H1 (cell line): ENCODE data around the gene LEKR1. TPM values are rescaled to one million over a fixed set of nuclear protein-coding genes. Genes with fewer than 3 reads are reported as not detected.

ENCODE experiments used
- CTCF ChIA-PET: fragments of 300-600 bp; sonication (Branson Sonifier 250); formaldehyde crosslinking; loops from one replicate; lab custom pipeline; 2021; ENCODE audit not compliant: partially characterized antibody; lab: Charles Lee
- POLR2A ChIA-PET: fragments of 300-600 bp; sonication (Branson Sonifier 250); formaldehyde crosslinking; loops from one replicate; lab custom pipeline; 2021; ENCODE audit warnings: inconsistent platforms; ENCODE audit not compliant: partially characterized antibody; lab: Charles Lee
- DNase-seq, 2 experiments: peaks; one replicate each; pipeline versions ENCODE4 v3.0.0 to v3.0.0-alpha.2; 2010 to 2022; ENCODE audit warnings: low spot score in 2 of 2, low read depth in 1 of 2, mixed read lengths in 1 of 2
- FAIRE-seq: peaks from 2 replicates; lab custom pipeline; 2011; peaks lifted over from hg19 to GRCh38; lab: Jason Lieb, UNC
- H2AFZ ChIP-seq: 2 replicates; pipeline ENCODE4 v1.8.1; 2012; ENCODE audit warnings: low read length, inconsistent platforms
- H2AK5ac ChIP-seq: 2 replicates; pipeline ENCODE4 v1.6.1; 2013; ENCODE audit warnings: low read depth, low read length
- H2BK120ac ChIP-seq: replicated peaks from 2 replicates; pipeline ENCODE3; 2013; ENCODE audit warnings: low read depth, low read length, inconsistent platforms
- H2BK12ac ChIP-seq: 2 replicates; pipeline ENCODE4 v1.6.1; 2013; ENCODE audit warnings: low read depth, low read length
- H2BK15ac ChIP-seq: 2 replicates; pipeline ENCODE4 v1.6.1; 2013; ENCODE audit warnings: low read length
- H2BK20ac ChIP-seq: 2 replicates; pipeline ENCODE4 v1.6.1; 2013; ENCODE audit warnings: low read length
- H2BK5ac ChIP-seq: 2 replicates; pipeline ENCODE4 v1.6.1; 2013; ENCODE audit warnings: low read depth, low read length
- H3K14ac ChIP-seq: 2 replicates; pipeline ENCODE4 v1.6.1; 2013; ENCODE audit warnings: inconsistent platforms; ENCODE audit not compliant: insufficient read length
- H3K18ac ChIP-seq: 2 replicates; pipeline ENCODE4 v1.6.1; 2013; ENCODE audit warnings: low read length; ENCODE audit errors: extremely low read depth
- H3K23ac ChIP-seq: 2 replicates; pipeline ENCODE4 v1.6.1; 2013; ENCODE audit warnings: inconsistent platforms; ENCODE audit not compliant: insufficient read length
- H3K23me2 ChIP-seq: 2 replicates; pipeline ENCODE4 v1.6.1; 2013; ENCODE audit warnings: low read depth, low read length
- H3K27ac ChIP-seq: 2 replicates; pipeline ENCODE4 v1.6.1; 2011; ENCODE audit warnings: low read depth, low read length, inconsistent platforms
- H3K27me3 ChIP-seq, 4 experiments: replicated peaks in 1 of 4; 1 replicate in 1 of 4; 2 replicates in 3 of 4; pipeline versions ENCODE4 v1.6.1 to v1.8.1; 2011 to 2013; ENCODE audit warnings: low read length in 3 of 4, mild to moderate bottlenecking in 3 of 4, inconsistent platforms in 2 of 4, mixed read lengths in 2 of 4, moderate library complexity in 1 of 4; ENCODE audit not compliant: control insufficient read depth in 3 of 4, insufficient read depth in 3 of 4; ENCODE audit errors: extremely low read depth in 1 of 4
- H3K36me3 ChIP-seq, 4 experiments: 2 replicates each; pipeline versions ENCODE4 v1.6.1 to v1.8.1; 2011 to 2013; ENCODE audit warnings: mild to moderate bottlenecking in 4 of 4, low read length in 3 of 4, moderate library complexity in 2 of 4, control low read depth in 1 of 4, inconsistent platforms in 1 of 4; ENCODE audit not compliant: insufficient read depth in 4 of 4, control insufficient read depth in 2 of 4
- H3K4ac ChIP-seq: replicated peaks from 2 replicates; pipeline ENCODE3; 2013; ENCODE audit warnings: low read length, low read depth, mixed read lengths, inconsistent platforms; ENCODE audit not compliant: insufficient read length
- H3K4me1 ChIP-seq, 4 experiments: replicated peaks in 1 of 4; 1 replicate in 1 of 4; 2 replicates in 3 of 4; pipeline versions ENCODE4 v1.6.1 to v1.8.1; 2011 to 2013; ENCODE audit warnings: low read length in 3 of 4, inconsistent platforms in 2 of 4, mixed read lengths in 1 of 4; ENCODE audit not compliant: insufficient read depth in 4 of 4, control insufficient read depth in 3 of 4
- H3K4me2 ChIP-seq, 2 experiments: 2 replicates each; pipeline versions ENCODE4 v1.6.1 to v1.8.1; 2011 to 2013; ENCODE audit warnings: low read depth in 2 of 2, low read length in 2 of 2, control low read depth in 1 of 2, inconsistent platforms in 1 of 2, mild to moderate bottlenecking in 1 of 2; ENCODE audit not compliant: insufficient read depth in 1 of 2
- H3K4me3 ChIP-seq, 4 experiments: fragments of 200-600, 300-600 bp in 1 of 4; sonication (generic), shearing (Covaris generic), sonication (Bioruptor Twin) in 1 of 4; 2 replicates each; pipeline versions ENCODE4 v1.5.1 to v1.8.1; 2011 to 2016; ENCODE audit warnings: low read length in 4 of 4, low read depth in 3 of 4, control low read depth in 2 of 4, inconsistent platforms in 2 of 4, mild to moderate bottlenecking in 2 of 4, mixed read lengths in 1 of 4, moderate library complexity in 1 of 4; ENCODE audit not compliant: insufficient read depth in 2 of 4; ENCODE audit errors: extremely low read depth in 1 of 4
- H3K56ac ChIP-seq: replicated peaks from 2 replicates; pipeline ENCODE3; 2013; ENCODE audit warnings: low read depth, mild to moderate bottlenecking, mixed read lengths, low read length, inconsistent platforms; ENCODE audit not compliant: insufficient read length
- H3K79me1 ChIP-seq: 2 replicates; pipeline ENCODE4 v1.6.1; 2013; ENCODE audit warnings: low read depth, low read length, control low read depth
- H3K79me2 ChIP-seq, 2 experiments: 2 replicates each; pipeline versions ENCODE4 v1.6.1 to v1.8.1; 2012 to 2013; ENCODE audit warnings: low read length in 2 of 2, mild to moderate bottlenecking in 2 of 2, inconsistent platforms in 1 of 2; ENCODE audit not compliant: insufficient read depth in 2 of 2, control insufficient read depth in 1 of 2
- H3K9ac ChIP-seq, 4 experiments: replicated peaks in 1 of 4; 1 replicate in 1 of 4; 2 replicates in 3 of 4; pipeline versions ENCODE4 v1.6.1 to v1.8.1; 2011 to 2013; ENCODE audit warnings: low read depth in 3 of 4, low read length in 3 of 4, control low read depth in 2 of 4, mild to moderate bottlenecking in 2 of 4, moderate library complexity in 2 of 4, inconsistent platforms in 1 of 4; ENCODE audit errors: extremely low read depth in 1 of 4
- H3K9me3 ChIP-seq, 2 experiments: 2 replicates each; pipeline versions ENCODE4 v1.6.1 to v1.8.1; 2012 to 2013; ENCODE audit warnings: mild to moderate bottlenecking in 2 of 2, moderate library complexity in 2 of 2, control low read depth in 1 of 2, inconsistent platforms in 1 of 2, low read depth in 1 of 2, low read length in 1 of 2, mixed read lengths in 1 of 2; ENCODE audit not compliant: insufficient read depth in 2 of 2
- H4K20me1 ChIP-seq, 2 experiments: replicated peaks in 1 of 2; 2 replicates each; pipeline versions ENCODE3 to v1.8.1; 2011 to 2013; ENCODE audit warnings: inconsistent platforms in 2 of 2, low read length in 2 of 2, mild to moderate bottlenecking in 1 of 2; ENCODE audit not compliant: insufficient read depth in 2 of 2, control insufficient read depth in 1 of 2
- H4K5ac ChIP-seq: 2 replicates; pipeline ENCODE4 v1.6.1; 2013; ENCODE audit warnings: low read length, low read depth, mixed read lengths, inconsistent platforms; ENCODE audit not compliant: insufficient read length
- H4K8ac ChIP-seq: 2 replicates; pipeline ENCODE4 v1.8.0; 2013; ENCODE audit warnings: mild to moderate bottlenecking, moderate library complexity, low read length, inconsistent platforms; ENCODE audit not compliant: insufficient read depth; ENCODE audit errors: extremely low read depth
- H4K91ac ChIP-seq: replicated peaks from 2 replicates; pipeline ENCODE3; 2013; ENCODE audit warnings: low read length, mixed read lengths, inconsistent platforms; ENCODE audit not compliant: insufficient read length
- CHD1 ChIP-seq: IDR thresholded peaks from 2 replicates; pipeline ENCODE4 v1.6.1; 2012; ENCODE audit warnings: low read depth, low read length, improper control_type of control experiment
- WGBS, 2 experiments: shearing (Covaris generic) in 1 of 2; methylation state at CpG; one replicate each; pipeline versions ENCODE4 v1.1.6 to v1.1.7; 2013 to 2015; ENCODE audit warnings: low lambda C conversion rate in 2 of 2, mixed read lengths in 2 of 2, inconsistent platforms in 1 of 2, low coverage in 1 of 2, missing lambda C conversion rate in 1 of 2; ENCODE audit not compliant: insufficient replicate concordance in 2 of 2, insufficient coverage in 1 of 2, insufficient read length in 1 of 2; ENCODE audit errors: extremely low coverage in 1 of 2, missing lambda C conversion rate in 1 of 2; 5-methylcytosine and 5-hydroxymethylcytosine counted together
- polyA plus RNA-seq, 7 experiments: library from polyadenylated mRNA; depleted of rRNA in 3 of 7; stranded (reverse) in 5 of 7; unstranded in 2 of 7; fragments of >200 nt in 5 of 7; fragments of 200-250 nt in 2 of 7; gene quantifications; 1 replicate in 5 of 7; 2 replicates in 1 of 7; 4 replicates in 1 of 7; pipeline versions ENCODE4 v1.2.1 to v1.2.3, GENCODE V29; 2011 to 2013; ENCODE audit warnings: missing spikeins in 2 of 7, mixed read lengths in 2 of 7
- total RNA-seq: library from RNA; stranded (reverse); fragmentation: NEBNext Ultra II Directional; extraction: Animal tissue kit (Norgen Biotek cat#: 25700); gene quantifications from 2 replicates; pipeline ENCODE4 v1.2.1, GENCODE V29; 2021

Gene LEKR1
- total and polyA plus RNA-seq, 2 of the 8 experiments (the other 6 are each of a cell fraction or from before 2014, with no cell fraction given): 0.08 TPM; not detected in 1

DNA sequence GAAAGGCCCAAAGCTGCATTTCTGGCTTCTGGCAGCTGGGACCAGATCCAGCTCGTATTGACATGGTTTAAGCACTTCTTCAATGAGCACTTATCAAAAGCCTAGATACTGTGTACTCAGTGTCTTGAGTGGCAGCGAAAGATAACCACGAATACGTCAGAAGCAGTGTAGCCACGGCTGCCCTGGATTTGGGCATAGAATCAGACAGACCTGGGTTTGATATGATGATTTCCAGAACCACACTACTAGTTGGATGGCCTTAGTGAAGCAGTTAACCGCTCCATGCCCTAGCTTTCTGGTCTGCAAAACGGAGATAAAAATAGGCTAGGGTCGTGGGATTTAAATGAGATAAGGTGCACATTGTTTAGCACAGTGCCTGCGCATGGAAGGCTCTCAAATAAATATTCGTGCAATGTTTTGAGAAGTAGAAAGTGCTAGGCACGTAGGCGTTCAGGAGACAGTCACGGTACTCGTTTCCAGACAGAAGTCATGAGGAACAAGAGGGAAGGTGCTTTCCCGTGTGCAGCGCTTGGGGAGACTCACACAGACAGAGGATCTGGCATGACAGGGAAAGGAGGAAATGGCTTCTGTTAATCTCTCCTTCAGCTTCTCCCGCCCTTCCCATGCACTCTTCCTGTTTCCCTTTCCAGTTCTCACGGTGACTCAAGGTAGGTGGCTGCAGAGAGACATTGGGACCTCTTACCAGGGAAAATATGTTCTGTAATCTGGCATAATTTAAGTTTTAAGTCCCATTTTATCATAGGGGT lies 263.5 kb downstream of the LEKR1 start:
- no peak overlapping the region for H3K4ac ChIP-seq
- FAIRE-seq (no peak), DNase-seq (no peak)
- no peak for TF ChIP-seq CHD1
- no peaks in the 10 kb centered on the region for H3K9me3 ChIP-seq
- H3K4me3 ChIP-seq: peak overlapping the region in 1 of 4 experiments; percentile 27; a peak in 2 of 8 replicates
- peak overlapping the region in 1 of 4 experiments; percentile 80; a peak in 2 of 7 replicates for H3K9ac ChIP-seq
- ChIA-PET POLR2A (interaction anchor here (0.6 to 2.1 kb wide), 15 partner anchors 10 to 536 kb away, joined by 3 to 12 read pairs (median 4); partner anchors contain the start of gene CCNL1), CTCF (interaction anchor here (0.6 to 56.4 kb wide), 13 partner anchors 10 to 555 kb away, joined by 3 to 1014 read pairs (median 3); no protein-coding TSS in a partner anchor)
- H2BK20ac ChIP-seq: no peak overlapping the region; the same call in 1 of the 2 replicates
- 0 out of 2 replicates have a peak overlapping the region, but pooled peaks have one; percentile 63 for H2BK15ac ChIP-seq
- H4K91ac ChIP-seq: no peak overlapping the region
- no peaks in the 10 kb centered on the region for H3K79me2 ChIP-seq
- H2BK120ac ChIP-seq: no peak overlapping the region
- H3K23me2 ChIP-seq: peaks cover 4% of the 10 kb centered on the region
- no peak overlapping the region for H3K14ac ChIP-seq
- no peak overlapping the region for H4K8ac ChIP-seq
- H2BK12ac ChIP-seq: peak overlapping the region; percentile 84
- H4K20me1 ChIP-seq: no peaks in the 10 kb centered on the region
- H3K18ac ChIP-seq: no peak overlapping the region
- no peak overlapping the region for H3K27ac ChIP-seq
- H3K23ac ChIP-seq: no peak overlapping the region
- 84% methylated on average over 18 of the region's 18 CpGs; no CpG with 5 or more reads in 1 of the 2 experiments for WGBS, 2 experiments
- H3K4me2 ChIP-seq: peak overlapping the region; percentile 70 to 86
- H3K27me3 ChIP-seq: no peaks in the 10 kb centered on the region
- H2BK5ac ChIP-seq: peak overlapping the region; percentile 53
- H2AK5ac ChIP-seq: no peak overlapping the region
- no peaks in the 10 kb centered on the region for H3K36me3 ChIP-seq
- H3K4me1 ChIP-seq: peaks cover 8 to 20% (median 11%) of the 10 kb centered on the region in 4 experiments; a peak in 6 of 7 replicates
- no peak overlapping the region for H3K56ac ChIP-seq
- peak overlapping the region; percentile 57; the same call in 1 of the 2 replicates for H2AFZ ChIP-seq
- H4K5ac ChIP-seq: no peak overlapping the region
- no peaks in the 10 kb centered on the region for H3K79me1 ChIP-seq
